ENCODE measurements around the gene OGFOD3. TPM values are rescaled to one million over a fixed set of nuclear protein-coding genes. Genes with fewer than 3 reads are reported as not detected.
"Not testable (repeated sequence)": the region's sequence is repeated elsewhere in the genome, so short reads cannot be mapped to it uniquely, and the experiment has no call there.

OGFOD3 gene
- total RNA-seq, 4 donors from 2014 or later: 13.0 to 28.7 (median 23.2) TPM

DNA sequence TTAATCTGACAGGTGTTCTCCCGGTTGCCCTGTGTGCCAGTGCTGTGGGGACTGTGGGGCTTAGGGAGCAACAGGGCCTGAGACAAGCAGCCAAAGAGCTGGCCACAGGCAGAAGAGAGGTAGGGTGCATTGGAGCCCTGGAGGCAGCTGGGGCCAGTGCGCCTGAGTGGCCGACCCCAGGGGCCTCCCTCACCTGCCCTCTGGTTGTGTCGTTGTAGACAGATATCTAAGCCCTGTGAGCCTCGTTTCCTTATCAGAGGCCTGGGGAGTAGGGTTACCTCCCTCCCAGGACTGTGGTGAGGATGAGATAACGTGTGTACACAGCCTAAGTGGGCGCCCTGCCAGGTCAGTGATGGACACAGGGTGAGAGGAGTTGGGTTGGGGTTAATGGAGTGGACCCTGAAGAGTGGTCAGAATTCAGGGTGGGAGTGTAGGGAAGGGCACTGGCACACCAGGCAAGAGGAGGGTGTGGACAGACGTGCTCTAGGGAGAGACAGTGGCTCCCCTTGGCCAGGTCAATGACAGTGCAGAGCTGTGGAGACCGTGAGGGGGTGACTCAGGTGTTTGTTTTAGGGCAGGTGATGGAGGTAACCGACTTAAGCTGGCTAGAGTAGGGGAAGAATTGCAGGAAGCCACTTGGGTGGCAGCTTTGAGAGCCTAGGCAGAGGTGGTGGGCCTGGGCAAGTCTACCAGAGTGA, 43.6 kb upstream of the OGFOD3 start:
- no peak overlapping the region for H3K4me3 ChIP-seq (ENCODE audit: low read depth, poor library complexity, severe bottlenecking)
- 82 to 83% methylated on average over 10 of the region's 10 CpGs for WGBS, 2 donors
- intact Hi-C loops (cut with DNase I; ENCODE audit: low total_unique reads): no loop called here
- no peak for DNase-seq (ENCODE audit: low spot score in 2 of 2)
- TF ChIP-seq, protein P1, sequence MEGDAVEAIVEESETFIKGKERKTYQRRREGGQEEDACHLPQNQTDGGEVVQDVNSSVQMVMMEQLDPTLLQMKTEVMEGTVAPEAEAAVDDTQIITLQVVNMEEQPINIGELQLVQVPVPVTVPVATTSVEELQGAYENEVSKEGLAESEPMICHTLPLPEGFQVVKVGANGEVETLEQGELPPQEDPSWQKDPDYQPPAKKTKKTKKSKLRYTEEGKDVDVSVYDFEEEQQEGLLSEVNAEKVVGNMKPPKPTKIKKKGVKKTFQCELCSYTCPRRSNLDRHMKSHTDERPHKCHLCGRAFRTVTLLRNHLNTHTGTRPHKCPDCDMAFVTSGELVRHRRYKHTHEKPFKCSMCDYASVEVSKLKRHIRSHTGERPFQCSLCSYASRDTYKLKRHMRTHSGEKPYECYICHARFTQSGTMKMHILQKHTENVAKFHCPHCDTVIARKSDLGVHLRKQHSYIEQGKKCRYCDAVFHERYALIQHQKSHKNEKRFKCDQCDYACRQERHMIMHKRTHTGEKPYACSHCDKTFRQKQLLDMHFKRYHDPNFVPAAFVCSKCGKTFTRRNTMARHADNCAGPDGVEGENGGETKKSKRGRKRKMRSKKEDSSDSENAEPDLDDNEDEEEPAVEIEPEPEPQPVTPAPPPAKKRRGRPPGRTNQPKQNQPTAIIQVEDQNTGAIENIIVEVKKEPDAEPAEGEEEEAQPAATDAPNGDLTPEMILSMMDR (IDR thresholded peaks at IDR 0.05): no peak
- no peak for TF ChIP-seq POLR2A (IDR thresholded peaks at IDR 0.05)

DNA sequence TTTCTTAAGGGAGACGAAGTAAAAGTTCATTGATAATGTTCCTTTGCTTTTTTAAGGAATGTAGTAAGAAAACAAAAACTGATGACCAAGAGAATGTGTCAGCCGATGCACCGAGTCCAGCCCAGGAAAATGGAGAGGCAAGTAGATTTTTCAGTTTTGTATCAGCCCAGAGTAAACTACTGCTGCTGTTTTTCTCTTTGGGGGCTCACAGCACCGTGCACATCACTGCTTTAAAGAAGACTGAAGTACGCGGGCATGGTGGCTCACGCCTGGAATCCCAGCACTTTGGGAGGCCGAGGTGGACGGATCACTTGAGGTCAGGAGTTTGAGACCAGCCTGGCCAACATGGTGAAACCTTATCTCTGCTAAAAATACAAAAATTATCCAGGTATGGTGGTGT, 41.5 kb upstream of the OGFOD3 start:
- H3K4me3 ChIP-seq (ENCODE audit: low read depth, poor library complexity, severe bottlenecking); intact Hi-C loops (cut with DNase I; ENCODE audit: low total_unique reads); DNase-seq (ENCODE audit: low spot score in 2 of 2): not testable (repeated sequence)
- 89 to 94% methylated on average over 9 of the region's 9 CpGs for WGBS, 2 donors

DNA sequence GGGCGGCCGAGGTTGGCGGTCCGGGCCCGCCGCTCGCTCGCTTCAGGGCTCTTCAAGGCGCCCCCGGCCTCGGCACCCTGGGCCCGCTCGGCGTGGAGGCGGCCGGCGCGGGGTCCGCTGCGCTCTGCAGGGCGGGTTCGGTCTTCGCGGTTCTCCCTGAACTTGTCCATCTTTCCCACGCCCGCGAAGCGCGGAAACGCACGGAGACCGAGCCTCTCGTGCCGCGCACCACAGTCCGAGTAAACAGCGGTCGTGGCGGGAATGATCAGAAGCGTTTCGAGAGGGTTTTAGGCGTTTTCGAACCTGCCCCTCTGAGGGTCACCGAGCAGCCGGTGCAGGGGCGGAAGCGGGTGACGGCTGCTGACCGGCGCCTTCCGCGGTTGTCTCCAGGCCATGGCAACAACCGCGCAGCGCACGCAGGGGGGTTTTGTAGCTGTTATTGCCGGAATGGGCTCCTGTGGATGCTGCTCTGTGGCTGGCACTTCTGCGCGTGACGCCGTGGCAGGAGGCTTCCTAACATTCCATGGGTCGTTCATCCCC, 40.6 kb upstream of the OGFOD3 start:
- intact Hi-C loops (cut with DNase I; ENCODE audit: low total_unique reads): no loop called here
- TF ChIP-seq, protein P1 (IDR thresholded peaks at IDR 0.05): no peak
- no peak for TF ChIP-seq POLR2A (IDR thresholded peaks at IDR 0.05)
- 0% methylated on average over 7 to 11 of the region's 62 CpGs for WGBS, 2 donors
- H3K4me3 ChIP-seq (ENCODE audit: low read depth, poor library complexity, severe bottlenecking): peak overlapping the region; percentile 80
- no peak for DNase-seq (ENCODE audit: low spot score in 2 of 2)

DNA sequence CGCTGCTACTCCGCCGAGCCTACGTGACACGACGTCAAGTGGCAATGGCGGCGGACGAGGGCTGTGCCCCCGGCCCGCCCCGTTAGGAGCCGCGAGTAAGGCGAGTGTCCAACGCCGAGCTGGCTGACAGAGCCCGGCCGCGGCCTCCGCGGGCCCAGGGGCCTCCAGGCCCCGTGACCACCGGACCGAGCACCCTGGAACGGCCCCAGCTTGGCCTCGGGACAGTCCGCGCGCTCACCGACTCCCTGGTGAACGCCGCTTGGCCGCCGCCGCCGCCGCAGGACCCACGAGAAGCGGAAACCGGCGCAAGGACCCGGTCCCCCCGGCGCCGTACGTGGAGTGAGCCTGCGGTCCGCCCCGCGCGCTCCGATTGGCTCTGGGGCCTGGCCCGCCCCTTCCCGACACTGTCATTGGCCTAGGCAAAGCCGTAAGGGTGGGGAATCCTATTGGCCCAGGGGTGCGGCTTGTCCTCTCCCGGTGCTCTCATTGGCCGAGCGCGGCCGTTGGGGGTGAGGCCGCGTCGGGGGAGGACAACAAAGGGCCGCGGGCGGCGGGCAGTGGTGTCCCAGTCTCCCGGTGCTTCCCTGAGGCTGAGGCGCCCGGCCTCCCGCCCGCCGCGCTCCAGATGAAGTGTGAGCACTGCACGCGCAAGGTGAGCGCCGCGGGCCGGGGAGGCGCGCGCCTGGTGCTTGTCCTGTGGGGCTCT, 39.9 kb upstream of the OGFOD3 start, which contains the start of gene NARF:
TSS of gene NARF (plus strand) at position 563 of the 706 bp plus-strand sequence. CDS start at position 626, 63 bp downstream.
- intact Hi-C loops (cut with DNase I; ENCODE audit: low total_unique reads): no loop called here
- TF ChIP-seq, protein P1 (IDR thresholded peaks at IDR 0.05): peak in 1 of 3 donors; percentile 22
- TF ChIP-seq POLR2A (IDR thresholded peaks at IDR 0.05): peak in 1 of 2 donors; percentile 96
- peak within 1 kb of the TSS; percentile 80 for H3K4me3 ChIP-seq (ENCODE audit: low read depth, poor library complexity, severe bottlenecking)
- 1 to 3% methylated on average over 13 to 49 of the region's 85 CpGs for WGBS, 2 donors
- peak; percentile 97 to 99 for DNase-seq (ENCODE audit: low spot score in 2 of 2)

DNA sequence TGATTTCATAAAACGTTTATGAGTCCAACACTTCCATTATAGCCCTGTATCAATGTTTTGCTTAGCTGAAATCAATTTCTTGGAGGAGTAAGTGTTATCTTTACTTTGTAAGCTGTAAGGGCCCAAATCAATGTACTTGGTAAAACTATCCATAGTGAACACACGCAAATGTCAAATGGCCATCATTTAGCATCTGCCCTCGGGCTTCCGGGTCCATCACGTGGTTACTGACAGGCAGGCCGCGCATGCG, 39.5 kb upstream of the OGFOD3 start:
- no peak for DNase-seq (ENCODE audit: low spot score in 2 of 2)
- TF ChIP-seq, protein P1 (IDR thresholded peaks at IDR 0.05): no peak
- TF ChIP-seq POLR2A (IDR thresholded peaks at IDR 0.05): no peak
- 0% methylated on average over 8 of the region's 8 CpGs for WGBS, 2 donors
- intact Hi-C loops (cut with DNase I; ENCODE audit: low total_unique reads): no loop called here
- H3K4me3 ChIP-seq (ENCODE audit: low read depth, poor library complexity, severe bottlenecking): no peak overlapping the region

DNA sequence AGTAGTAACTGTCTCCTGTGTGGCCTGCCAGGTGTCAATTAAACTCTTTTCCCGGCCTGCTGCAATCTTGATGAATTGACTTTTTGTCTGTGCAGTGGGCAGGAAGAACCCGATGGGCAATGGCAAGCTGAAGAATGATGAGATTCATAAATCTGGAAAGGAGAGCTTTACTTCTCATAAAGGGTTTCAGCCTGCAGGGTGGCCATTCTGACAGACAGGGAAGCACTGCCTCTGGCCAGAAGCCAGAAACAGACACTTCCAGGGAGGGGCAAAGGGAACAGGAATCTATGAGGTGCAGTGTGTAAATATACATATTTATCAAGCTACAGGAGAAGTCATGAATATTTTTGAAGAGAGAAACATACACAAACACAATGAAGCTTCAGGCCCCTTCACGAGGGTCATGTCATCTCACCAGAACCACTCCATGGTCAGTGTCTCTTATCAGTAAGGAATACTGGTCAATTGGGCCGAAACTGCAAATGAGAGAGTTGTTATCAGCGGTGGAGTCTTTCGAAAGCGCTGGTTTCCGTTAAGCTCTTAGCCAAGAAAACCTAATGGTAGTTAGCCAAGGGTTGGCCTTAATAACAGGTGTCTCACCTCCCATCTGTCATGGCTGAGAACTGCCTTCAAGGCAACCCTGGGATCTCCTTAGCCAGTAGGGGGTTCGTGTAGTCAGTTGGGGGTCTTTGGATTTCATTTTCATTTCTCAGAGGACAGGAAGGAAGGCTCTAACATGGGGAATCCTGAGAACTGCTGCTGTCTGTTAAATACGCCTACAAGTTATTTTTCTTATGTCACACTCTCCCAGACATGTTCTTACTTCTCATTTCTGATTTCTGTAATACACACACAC, 38.9 kb upstream of the OGFOD3 start:
- 52 to 56% methylated on average over 10 of the region's 10 CpGs for WGBS, 2 donors
- intact Hi-C loops (cut with DNase I; ENCODE audit: low total_unique reads): no loop called here
- TF ChIP-seq POLR2A (IDR thresholded peaks at IDR 0.05): no peak
- TF ChIP-seq, protein P1 (IDR thresholded peaks at IDR 0.05): no peak
- H3K4me3 ChIP-seq (ENCODE audit: low read depth, poor library complexity, severe bottlenecking): no peak overlapping the region
- no peak for DNase-seq (ENCODE audit: low spot score in 2 of 2)

DNA sequence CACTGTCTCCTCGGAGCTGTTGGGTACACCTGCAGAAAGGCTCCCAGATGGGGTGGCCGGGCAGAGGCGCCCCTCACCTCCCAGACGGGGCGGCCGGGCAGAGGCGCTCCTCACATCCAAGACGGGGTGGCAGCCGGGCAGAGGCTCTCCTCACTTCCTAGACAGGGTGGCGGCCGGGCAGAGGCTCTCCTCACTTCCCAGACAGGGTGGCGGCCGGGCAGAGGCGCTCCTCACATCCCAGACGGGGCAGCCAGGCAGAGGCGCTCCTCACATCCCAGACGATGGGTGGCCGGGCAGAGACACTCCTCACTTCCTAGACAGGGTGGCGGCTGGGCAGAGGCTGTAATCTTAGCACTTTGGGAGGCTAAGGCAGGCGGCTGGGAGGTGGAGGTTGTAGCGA, 35.3 kb upstream of the OGFOD3 start:
- 94 to 97% methylated on average over 15 to 21 of the region's 21 CpGs for WGBS, 2 donors
- intact Hi-C loops (cut with DNase I; ENCODE audit: low total_unique reads); DNase-seq (ENCODE audit: low spot score in 2 of 2); H3K4me3 ChIP-seq (ENCODE audit: low read depth, poor library complexity, severe bottlenecking): not testable (repeated sequence)

DNA sequence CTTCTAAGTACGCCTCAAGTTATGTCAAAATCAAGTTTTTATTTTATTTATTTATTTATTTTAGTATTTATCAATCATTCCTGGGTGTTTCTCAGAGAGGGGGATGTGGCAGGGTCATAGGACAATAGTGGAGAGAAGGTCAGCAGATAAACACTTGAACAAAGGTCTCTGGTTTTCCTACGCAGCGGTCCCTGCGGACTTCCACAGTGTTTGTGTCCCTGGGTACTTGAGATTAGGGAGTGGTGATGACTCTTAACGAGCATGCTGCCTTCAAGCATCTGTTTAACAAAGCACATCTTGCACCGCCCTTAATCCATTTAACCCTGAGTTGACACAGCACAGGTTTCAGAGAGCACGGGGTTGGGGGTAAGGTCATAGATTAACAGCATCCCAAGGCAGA, 34.8 kb upstream of the OGFOD3 start:
- intact Hi-C loops (cut with DNase I; ENCODE audit: low total_unique reads): not testable (repeated sequence)

More for the DNA sequence above, 34.8 kb upstream of the OGFOD3 start:
- DNase-seq (ENCODE audit: low spot score in 2 of 2); H3K4me3 ChIP-seq (ENCODE audit: low read depth, poor library complexity, severe bottlenecking): not testable (repeated sequence)
- WGBS, 2 donors: 81 to 83% methylated on average over 7 of the region's 7 CpGs
